ENCODE results near the gene VAMP3.
"Not testable (repeated sequence)": the region's sequence is repeated elsewhere in the genome, so short reads cannot be mapped to it uniquely, and the experiment has no call there.

VAMP3 gene

GRCh38 chr1:7769673-7770412 lies 1.3 kb upstream of the VAMP3 start:
- DNase-seq = no peak

GRCh38 chr1:7770669-7770996 lies 463 bp upstream of the VAMP3 start:
- DNase-seq = no peak

GRCh38 chr1:7771823-7772299 lies 765 bp downstream of the VAMP3 start:
- DNase-seq = no peak

GRCh38 chr1:7777591-7777990 lies 6.5 kb downstream of the VAMP3 start:
- DNase-seq = no peak

GRCh38 chr1:7778133-7778628 lies 7.1 kb downstream of the VAMP3 start:
- no peak for DNase-seq

GRCh38 chr1:7780976-7781375 lies 9.9 kb downstream of the VAMP3 start:
- DNase-seq = no peak

GRCh38 chr1:7781501-7781900 lies 10.4 kb downstream of the VAMP3 start:
- DNase-seq = no peak

GRCh38 chr1:7781923-7782495 lies 10.9 kb downstream of the VAMP3 start:
- no peak for DNase-seq

- peak; percentile 56 for DNase-seq
Measured at GRCh38 chr1:7783178-7783711, 12.1 kb downstream of the VAMP3 start.

- DNase-seq = peak; percentile 95
Measured at GRCh38 chr1:7783826-7784491, 12.9 kb downstream of the VAMP3 start, which contains the start of gene PER3. Gene PER3, plus strand, starts transcription at chr1:7784291. Its CDS starts 587 bp downstream, at chr1:7784878.

GRCh38 chr1:7784492-7785071 lies 13.5 kb downstream of the VAMP3 start:
- DNase-seq = no peak

GRCh38 chr1:7785108-7785507 lies 14.0 kb downstream of the VAMP3 start:
- no peak for DNase-seq

GRCh38 chr1:7786795-7787194 lies 15.7 kb downstream of the VAMP3 start:
- no peak for DNase-seq

- no peak for DNase-seq
Measured at GRCh38 chr1:7789828-7790227, 18.7 kb downstream of the VAMP3 start.

- DNase-seq = not testable (repeated sequence)
Measured at GRCh38 chr1:7791027-7791426, 19.9 kb downstream of the VAMP3 start.

GRCh38 chr1:7795406-7795805 lies 24.3 kb downstream of the VAMP3 start:
- DNase-seq = no peak

GRCh38 chr1:7805460-7805859 lies 34.4 kb downstream of the VAMP3 start:
- DNase-seq = no peak

- peak; percentile 55 for DNase-seq
Measured at GRCh38 chr1:7808253-7808844, 37.3 kb downstream of the VAMP3 start.

GRCh38 chr1:7809742-7810141 lies 38.6 kb downstream of the VAMP3 start:
- DNase-seq = no peak

- DNase-seq = no peak
Measured at GRCh38 chr1:7810395-7810794, 39.3 kb downstream of the VAMP3 start.

GRCh38 chr1:7811476-7811875 lies 40.4 kb downstream of the VAMP3 start:
- no peak for DNase-seq

- DNase-seq = no peak
Measured at GRCh38 chr1:7813677-7814373, 42.7 kb downstream of the VAMP3 start.
